NAMALWA (cell line): ENCODE data around the gene AUNIP.
A peak's percentile ranks its signal among the peaks of the same experiment; 100 is the strongest.
"Not testable (repeated sequence)": the region's sequence is repeated elsewhere in the genome, so short reads cannot be mapped to it uniquely, and the experiment has no call there.

Source experiments
- DNase-seq: peaks from one replicate; pipeline ENCODE4 v3.0.0-alpha.2; 2015; ENCODE audit warnings: low spot score

Gene AUNIP

DNA sequence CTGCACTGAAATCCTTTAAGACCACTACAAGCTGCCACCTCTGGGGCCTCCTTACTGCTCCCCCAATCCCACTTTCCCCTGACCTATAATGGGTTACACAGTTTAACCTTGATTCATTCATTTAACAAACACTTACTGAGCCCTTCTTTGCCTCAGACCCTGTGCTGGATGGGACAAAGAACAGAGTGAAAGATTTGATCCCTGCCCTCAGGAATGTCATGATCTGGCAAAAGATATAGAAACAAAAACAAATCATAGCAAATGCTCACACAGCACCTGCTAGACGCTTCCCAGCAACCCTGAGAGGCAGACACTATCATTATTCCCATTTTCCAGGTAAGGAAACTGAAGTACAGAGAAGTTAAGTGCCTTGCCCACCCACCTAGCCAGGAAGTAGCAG lies 7.0 kb upstream of the AUNIP start:
- DNase-seq: no peak

DNA sequence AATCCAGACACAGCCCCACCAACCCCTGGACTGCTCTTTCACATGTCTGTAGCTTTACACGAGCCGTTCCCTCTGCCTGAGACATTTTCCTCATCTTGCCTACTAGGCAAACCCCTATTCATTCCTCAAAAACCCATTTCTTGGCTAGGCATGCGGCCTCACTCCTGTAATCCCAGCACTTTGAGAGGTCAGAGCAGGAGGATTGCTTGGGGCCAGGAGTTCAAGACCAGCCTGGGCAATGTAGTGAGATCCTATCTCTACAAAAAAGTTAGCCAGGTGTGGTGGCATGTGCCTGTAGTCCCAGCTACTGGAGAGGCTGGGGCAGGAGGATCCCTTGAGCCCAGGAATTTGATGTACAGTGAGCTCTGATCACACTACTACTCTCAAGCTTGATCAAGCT lies 5.2 kb upstream of the AUNIP start:
- no peak for DNase-seq

GRCh38 chr1:25863486-25864262 lies 4.4 kb upstream of the AUNIP start:
- DNase-seq: no peak

DNA sequence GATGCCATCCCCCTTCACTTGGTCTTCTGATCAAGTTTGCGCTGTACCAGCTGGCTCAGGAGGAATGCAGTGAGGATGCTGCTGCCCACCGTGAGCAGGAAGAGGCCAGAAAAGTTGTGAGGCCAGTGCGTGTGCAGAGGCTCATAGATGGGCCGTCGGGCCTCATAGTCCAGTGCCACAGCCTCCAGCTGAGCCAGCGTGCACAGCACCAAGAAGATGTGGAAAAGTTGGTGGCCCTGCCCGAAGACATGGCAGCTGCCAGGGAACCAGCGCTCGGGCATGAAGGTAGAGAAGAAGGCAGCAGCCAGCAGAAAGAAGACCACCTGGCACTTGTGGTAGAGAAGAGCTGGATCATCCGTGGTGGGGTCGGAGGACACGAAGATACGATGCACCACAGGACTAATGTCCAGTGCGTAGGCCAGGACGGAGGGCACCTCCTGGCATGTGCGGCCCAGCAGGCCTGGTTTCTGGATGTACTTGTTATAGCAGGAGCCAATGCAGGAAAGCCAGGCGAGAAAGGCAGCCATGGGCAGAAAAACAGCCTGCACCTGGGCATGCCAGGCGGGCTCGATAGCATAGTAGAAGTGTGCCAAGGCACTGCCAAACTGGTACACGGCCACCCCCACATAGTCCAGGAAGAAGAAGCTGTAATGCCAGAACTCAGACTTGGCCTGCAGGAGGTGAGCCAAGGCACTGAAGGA lies 3.7 kb upstream of the AUNIP start:
- DNase-seq: no peak

- DNase-seq: no peak
Observed at GRCh38 chr1:25861316-25862286, 2.3 kb upstream of the AUNIP start.

DNA sequence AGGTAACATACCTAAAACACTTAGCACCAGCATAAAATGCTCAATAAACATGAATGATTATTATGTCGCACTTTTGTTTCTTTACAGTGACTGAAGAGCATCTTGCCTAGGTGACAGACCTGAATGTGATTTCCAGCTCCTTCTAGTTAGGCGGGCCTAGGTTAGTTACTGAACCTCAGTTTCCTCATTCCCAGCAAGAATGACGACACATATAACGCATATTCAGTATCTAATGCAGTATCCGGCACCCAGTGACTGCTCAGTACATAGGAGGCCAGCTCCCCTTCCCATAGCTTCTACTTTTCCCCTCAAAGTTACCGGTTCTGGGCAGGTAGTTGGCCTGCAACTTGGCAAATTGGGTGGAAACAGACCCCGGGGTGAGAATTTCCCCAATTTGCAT lies 763 bp downstream of the AUNIP start:
- DNase-seq: peak; percentile 43

- no peak for DNase-seq
Observed at GRCh38 chr1:25856856-25857255, 2.4 kb downstream of the AUNIP start.

DNA sequence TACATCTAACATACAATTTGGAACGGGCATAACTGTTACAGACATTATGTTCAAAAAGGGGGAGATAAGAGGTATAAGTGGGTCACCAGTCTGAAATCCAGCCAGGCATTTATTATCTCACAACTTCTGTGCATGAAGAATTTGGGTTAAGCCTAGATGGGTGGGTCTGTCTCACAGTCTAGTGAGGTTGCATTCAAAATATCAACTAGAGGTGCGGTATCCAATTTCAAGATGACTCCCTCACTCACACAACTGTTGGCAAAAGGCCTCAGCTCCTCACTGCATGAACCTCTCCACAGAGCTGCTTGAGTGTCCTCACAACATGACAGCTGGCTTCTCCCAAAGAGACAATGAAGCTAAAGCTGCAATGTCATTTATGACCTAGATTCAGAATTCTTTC lies 4.7 kb downstream of the AUNIP start:
- DNase-seq: no peak

GRCh38 chr1:25848531-25848930 lies 10.7 kb downstream of the AUNIP start:
- no peak for DNase-seq

GRCh38 chr1:25847929-25848328 lies 11.3 kb downstream of the AUNIP start:
- DNase-seq: no peak

GRCh38 chr1:25845664-25846063 lies 13.6 kb downstream of the AUNIP start:
- no peak for DNase-seq

- no peak for DNase-seq
Observed at GRCh38 chr1:25844536-25845337, 14.5 kb downstream of the AUNIP start.

- DNase-seq: no peak
Observed at GRCh38 chr1:25843483-25843882, 15.8 kb downstream of the AUNIP start.

DNA sequence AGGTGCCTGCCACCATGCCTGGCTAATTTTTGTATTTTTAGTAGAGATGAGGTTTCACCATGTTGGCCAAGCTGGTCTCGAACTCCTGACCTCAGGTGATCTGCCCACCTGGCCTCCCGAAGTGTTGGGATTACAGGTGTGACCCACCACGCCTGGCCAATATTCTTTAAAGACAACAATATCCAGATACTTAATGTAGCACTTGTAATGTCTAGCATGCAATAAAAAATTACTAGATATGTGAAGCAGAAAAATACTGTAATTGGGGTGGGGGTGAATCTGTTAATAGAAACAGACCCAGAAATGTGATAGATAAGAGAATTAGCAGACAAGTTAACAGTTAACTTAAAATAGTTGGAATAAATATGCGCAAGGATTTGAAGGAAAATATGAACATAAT lies 19.4 kb downstream of the AUNIP start:
- DNase-seq: not testable (repeated sequence)

- no peak for DNase-seq
Observed at GRCh38 chr1:25837262-25837875, 21.9 kb downstream of the AUNIP start.

DNA sequence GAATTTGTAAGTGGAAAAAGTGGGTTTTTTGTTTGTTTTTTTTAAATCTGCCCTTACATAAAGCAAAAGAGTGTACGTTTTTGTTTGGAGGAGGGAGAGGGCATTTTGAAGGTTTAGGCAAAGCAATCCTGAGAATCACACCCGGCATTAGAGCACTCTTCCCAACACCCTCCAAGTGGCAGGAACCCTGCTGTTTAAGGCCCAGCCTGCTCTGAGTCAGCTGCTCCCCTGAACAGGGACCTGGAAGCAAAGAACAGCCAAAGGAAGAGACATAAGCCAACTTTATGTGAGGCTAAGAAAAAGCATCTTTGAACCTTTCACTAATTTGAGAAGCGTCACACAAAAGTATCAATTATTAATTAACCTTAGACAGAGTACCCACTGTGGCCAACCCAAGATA lies 22.6 kb downstream of the AUNIP start:
- no peak for DNase-seq

GRCh38 chr1:25834894-25835293 lies 24.4 kb downstream of the AUNIP start:
- DNase-seq: no peak

- DNase-seq: no peak
Observed at GRCh38 chr1:25833158-25833557, 26.1 kb downstream of the AUNIP start.

DNA sequence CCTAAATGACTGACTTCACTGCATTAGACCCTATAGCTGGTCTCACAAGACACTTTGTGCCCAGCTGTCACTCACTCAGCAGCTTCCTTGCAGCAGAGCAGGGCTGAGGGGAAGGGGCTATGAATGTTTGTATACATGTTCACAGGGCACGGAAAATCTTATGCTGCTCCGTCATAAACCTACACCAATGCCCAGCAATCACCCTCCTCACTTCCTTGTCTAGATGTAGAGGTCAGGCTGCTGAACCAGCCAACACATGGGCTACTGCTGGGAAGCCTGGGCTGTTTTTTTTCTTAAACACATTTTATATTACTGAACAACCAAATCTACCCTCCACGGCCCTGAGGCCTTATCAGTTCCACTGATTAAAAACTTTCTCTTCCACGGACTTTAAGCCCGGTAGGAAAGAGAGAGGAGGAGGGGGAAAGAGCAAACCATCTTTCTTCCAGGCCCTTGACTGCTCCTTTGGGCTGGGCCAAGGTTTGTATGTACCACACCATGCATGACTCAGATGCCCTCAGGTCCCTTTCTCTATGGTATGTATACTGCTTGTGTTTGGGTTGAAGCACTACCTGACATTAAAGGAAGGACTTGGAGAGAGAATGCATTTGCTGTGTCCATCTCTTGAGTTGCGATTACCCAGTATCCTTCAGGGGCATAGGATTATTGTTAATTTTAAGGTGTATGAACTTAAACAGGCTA lies 26.8 kb downstream of the AUNIP start:
- no peak for DNase-seq

DNA sequence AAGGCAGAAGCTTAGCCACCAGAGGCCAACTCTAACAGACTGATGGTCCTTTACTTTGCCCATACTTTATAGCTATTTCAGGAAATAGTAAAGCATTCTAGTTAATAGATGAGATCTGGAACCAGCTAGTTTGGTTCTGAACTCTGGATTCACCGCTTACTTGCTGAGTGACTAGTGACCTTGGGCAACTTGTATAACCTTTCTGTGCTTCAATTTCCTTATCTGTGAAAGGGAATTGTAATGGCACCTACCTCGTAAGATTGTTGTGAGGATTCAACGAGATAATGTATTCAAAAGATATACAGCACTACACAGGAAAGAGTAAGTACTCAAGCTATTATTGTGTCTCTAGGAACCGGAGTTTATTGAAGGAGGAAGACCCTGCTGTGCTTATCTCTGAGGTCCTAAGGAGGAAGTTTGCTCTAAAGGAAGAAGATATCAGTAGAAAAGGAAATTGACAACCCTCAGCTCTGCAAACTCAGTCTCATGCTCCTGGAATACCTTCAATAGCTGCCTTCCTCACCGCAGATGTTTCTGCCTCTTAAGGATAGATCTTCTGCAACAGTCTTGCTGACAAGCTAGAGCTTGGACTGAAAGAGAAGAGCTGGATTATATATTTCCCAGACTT lies 27.6 kb downstream of the AUNIP start:
- DNase-seq: no peak
